SK-N-SH (cell line): ENCODE results near the gene C6orf15. TPM values are rescaled to one million over a fixed set of nuclear protein-coding genes. Genes with fewer than 3 reads are reported as not detected.

Source experiments
- CTCF ChIA-PET: fragments of 300-600, 350-600 bp; formaldehyde crosslinking; extraction: SDS; loops from one replicate; lab custom pipeline; 2021; lab: Yijun Ruan, JAX
- POLR2A ChIA-PET: fragments of 350-600 bp; sonication (Branson Sonifier 250); formaldehyde crosslinking; extraction: SDS; loops from one replicate; lab custom pipeline; 2020; ENCODE audit warnings: antibody characterized with exemption, inconsistent platforms; lab: Yijun Ruan, JAX
- DNase-seq: peaks from one replicate; pipeline ENCODE4 v3.0.0; 2012
- H2AFZ ChIP-seq: fragments of 200-600 bp; sonication (generic); 2 replicates; pipeline ENCODE4 v1.8.1; 2016; ENCODE audit warnings: antibody characterized with exemption, mild to moderate bottlenecking, low read depth
- H3F3A ChIP-seq: fragments of 200-600 bp; sonication (generic); replicated peaks from 2 replicates; pipeline ENCODE3; 2016; ENCODE audit warnings: antibody characterized with exemption, mild to moderate bottlenecking; ENCODE audit not compliant: insufficient read depth
- H3K27ac ChIP-seq, 2 experiments: fragments of 200-500 bp in 1 of 2; fragments of 200-600 bp in 1 of 2; sonication (Bioruptor generic) in 1 of 2; sonication (generic), shearing (Covaris generic) in 1 of 2; 2 replicates each; pipeline versions ENCODE4 v1.5.1 to v1.6.1; 2014 to 2016; ENCODE audit warnings: low read depth in 2 of 2, inconsistent platforms in 1 of 2, low read length in 1 of 2, mild to moderate bottlenecking in 1 of 2, mixed read lengths in 1 of 2
- H3K27me3 ChIP-seq: fragments of 200-600 bp; sonication (generic), shearing (Covaris generic); 2 replicates; pipeline ENCODE4 v1.6.1; 2016; ENCODE audit warnings: mixed run types; ENCODE audit not compliant: insufficient read depth
- H3K36me3 ChIP-seq, 2 experiments: fragments of 200-500 bp in 1 of 2; fragments of 200-600 bp in 1 of 2; sonication (Bioruptor generic) in 1 of 2; sonication (generic) in 1 of 2; replicated peaks in 1 of 2; 2 replicates each; pipeline versions ENCODE3 to v1.5.1; 2014 to 2016; ENCODE audit warnings: low read length in 1 of 2, mild to moderate bottlenecking in 1 of 2; ENCODE audit not compliant: insufficient read depth in 2 of 2, control insufficient read depth in 1 of 2
- H3K4me1 ChIP-seq, 2 experiments: fragments of 200-500 bp in 1 of 2; fragments of 200-600 bp in 1 of 2; sonication (Bioruptor generic) in 1 of 2; sonication (generic), shearing (Covaris generic) in 1 of 2; 2 replicates each; pipeline versions ENCODE4 v1.5.1 to v1.6.1; 2014 to 2016; ENCODE audit warnings: low read depth in 1 of 2, low read length in 1 of 2, mixed run types in 1 of 2; ENCODE audit not compliant: insufficient read depth in 2 of 2, control insufficient read depth in 1 of 2
- H3K4me2 ChIP-seq: fragments of 200-600 bp; sonication (generic), shearing (Covaris generic); 2 replicates; pipeline ENCODE4 v1.6.1; 2017; ENCODE audit warnings: mixed run types
- H3K4me3 ChIP-seq, 2 experiments: fragments of 200-500 bp in 1 of 2; fragments of 200-600 bp in 1 of 2; sonication (Bioruptor generic) in 1 of 2; sonication (generic), shearing (Covaris generic) in 1 of 2; 2 replicates each; pipeline versions ENCODE4 v1.5.1 to v1.8.1; 2014 to 2016; ENCODE audit warnings: low read depth in 2 of 2, inconsistent platforms in 1 of 2, low read length in 1 of 2, mild to moderate bottlenecking in 1 of 2, mixed read lengths in 1 of 2, moderate library complexity in 1 of 2
- H3K79me2 ChIP-seq: fragments of 200-600 bp; sonication (generic); 2 replicates; pipeline ENCODE4 v1.8.1; 2017; ENCODE audit warnings: mild to moderate bottlenecking; ENCODE audit not compliant: insufficient read depth
- H3K9ac ChIP-seq: fragments of 200-600 bp; sonication (generic); 2 replicates; pipeline ENCODE4 v1.6.1; 2017; ENCODE audit warnings: mixed run types
- H3K9me2 ChIP-seq: fragments of 200-600 bp; sonication (generic); 2 replicates; pipeline ENCODE4 v1.6.1; 2017; ENCODE audit warnings: mixed run types
- H3K9me3 ChIP-seq: fragments of 200-600 bp; sonication (generic); 2 replicates; pipeline ENCODE4 v1.6.1; 2017; ENCODE audit warnings: mixed run types, mild to moderate bottlenecking, moderate library complexity
- H4K20me1 ChIP-seq: fragments of 200-600 bp; sonication (generic); 2 replicates; pipeline ENCODE4 v1.6.1; 2017; ENCODE audit warnings: mild to moderate bottlenecking, mixed run types; ENCODE audit not compliant: insufficient read depth
- ELF1 ChIP-seq: IDR thresholded peaks from 2 replicates; pipeline ENCODE4 v1.4.0; 2012
- GATA2 ChIP-seq: sonication (generic); formaldehyde crosslinking; IDR thresholded peaks from 2 replicates; pipeline ENCODE4 v1.5.0; 2020; ENCODE audit warnings: mild to moderate bottlenecking, missing genetic modification reagents
- MEF2A ChIP-seq: IDR thresholded peaks from 2 replicates; pipeline ENCODE4 v1.4.0; 2012; ENCODE audit warnings: low read depth, borderline replicate concordance
- MXI1 ChIP-seq: IDR thresholded peaks from 2 replicates; pipeline ENCODE4 v1.6.1; 2012; ENCODE audit warnings: mild to moderate bottlenecking, low read depth, low read length, improper control_type of control experiment
- RAD21 ChIP-seq: IDR thresholded peaks from 2 replicates; pipeline ENCODE4 v1.6.1; 2012; ENCODE audit warnings: mild to moderate bottlenecking, low read length
- RCOR1 ChIP-seq: fragments of 150-350 bp; IDR thresholded peaks from 2 replicates; pipeline ENCODE4 v1.6.1; 2017; ENCODE audit warnings: antibody characterized with exemption, low read length
- SMC3 ChIP-seq: IDR thresholded peaks from 2 replicates; pipeline ENCODE4 v1.6.1; 2012; ENCODE audit warnings: low read depth, low read length, improper control_type of control experiment
- TAF1 ChIP-seq: IDR thresholded peaks from 2 replicates; pipeline ENCODE4 v1.6.1; 2012; ENCODE audit warnings: low read depth, mild to moderate bottlenecking, low read length, moderate library complexity, borderline replicate concordance
- TCF12 ChIP-seq: IDR thresholded peaks from 2 replicates; pipeline ENCODE4 v1.4.0; 2012
- WGBS: methylation state at CpG from one replicate; pipeline ENCODE4 v1.1.6; 2017; ENCODE audit warnings: low lambda C conversion rate; 5-methylcytosine and 5-hydroxymethylcytosine counted together
- polyA plus RNA-seq, 3 experiments: library from polyadenylated mRNA; depleted of rRNA; stranded (reverse); fragments of >200 nt; gene quantifications; 2 replicates each; pipeline ENCODE4 v1.2.3, GENCODE V29; 2012
- TF ChIP-seq, protein P1 (sequence below): fragments of 200-600 bp; sonication (generic); IDR thresholded peaks from 2 replicates; pipeline ENCODE4 v1.6.1; 2017; ENCODE audit warnings: antibody characterized with exemption, mild to moderate bottlenecking, moderate library complexity
- TF ChIP-seq, protein P2 (sequence below): IDR thresholded peaks from 2 replicates; pipeline ENCODE4 v1.6.1; 2012; ENCODE audit warnings: mild to moderate bottlenecking, low read depth, low read length, moderate library complexity
- TF ChIP-seq, protein P3 (sequence below): IDR thresholded peaks from 2 replicates; pipeline ENCODE4 v1.4.0; 2012; ENCODE audit warnings: low read depth, borderline replicate concordance
- TF ChIP-seq, protein P4 (sequence below): fragments of 150-350 bp; IDR thresholded peaks from 2 replicates; pipeline ENCODE4 v1.6.1; 2016; ENCODE audit warnings: mild to moderate bottlenecking, low read depth, low read length

The C6orf15 gene
- polyA plus RNA-seq, 1 of the 3 experiments (the other 2 are of a cell fraction): not detected

DNA sequence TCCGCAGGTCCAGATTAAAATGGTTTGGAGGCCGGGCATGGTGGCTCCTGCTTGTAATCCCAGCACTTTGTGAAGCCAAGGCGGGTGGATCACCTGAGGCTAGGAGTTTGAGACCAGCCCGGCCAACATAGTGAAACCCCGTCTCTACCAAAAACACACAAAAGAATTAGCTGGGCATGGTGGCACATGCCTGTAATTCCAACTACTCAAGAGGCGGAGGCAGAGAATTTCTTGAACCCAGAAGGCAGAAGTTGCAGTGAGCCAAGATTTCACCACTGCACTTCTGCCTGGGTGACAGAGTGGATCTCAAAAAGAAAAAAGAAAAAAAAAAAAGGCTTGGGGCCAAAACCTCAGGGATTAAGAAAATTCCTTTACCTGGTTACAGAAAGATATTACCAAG lies 30.5 kb downstream of the C6orf15 start:
- H4K20me1 ChIP-seq: no peaks in the 10 kb centered on the region
- H3K9me3 ChIP-seq: no peaks in the 10 kb centered on the region
- H3K4me3 ChIP-seq: no peak overlapping the region
- 88% methylated on average over 6 of the region's 6 CpGs for WGBS
- no peaks in the 10 kb centered on the region for H3K36me3 ChIP-seq
- TF ChIP-seq MEF2A (no peak), RCOR1 (no peak)
- TF ChIP-seq, all 33 proteins: peak for 0
- Histone ChIP-seq H3F3A (peaks cover 5% of the 10 kb centered on the region), H3K4me2 (no peak overlapping the region), H2AFZ (no peak overlapping the region), H3K27ac (no peak overlapping the region), H3K27me3 (no peaks in the 10 kb centered on the region), H3K79me2 (no peaks in the 10 kb centered on the region), H3K4me1 (peaks cover 3 to 6% of the 10 kb centered on the region in 2 experiments; a peak in 2 of 4 replicates), H3K9ac (no peak overlapping the region), H3K9me2 (no peaks in the 10 kb centered on the region)
- POLR2A ChIA-PET: no interaction called here
- CTCF ChIA-PET: interaction anchor here (0.6 to 5.9 kb wide), 6 partner anchors 10 to 254 kb away, joined by 3 to 86 read pairs (median 3); partner anchors contain the start of gene VARS2
- DNase-seq: no peak

DNA sequence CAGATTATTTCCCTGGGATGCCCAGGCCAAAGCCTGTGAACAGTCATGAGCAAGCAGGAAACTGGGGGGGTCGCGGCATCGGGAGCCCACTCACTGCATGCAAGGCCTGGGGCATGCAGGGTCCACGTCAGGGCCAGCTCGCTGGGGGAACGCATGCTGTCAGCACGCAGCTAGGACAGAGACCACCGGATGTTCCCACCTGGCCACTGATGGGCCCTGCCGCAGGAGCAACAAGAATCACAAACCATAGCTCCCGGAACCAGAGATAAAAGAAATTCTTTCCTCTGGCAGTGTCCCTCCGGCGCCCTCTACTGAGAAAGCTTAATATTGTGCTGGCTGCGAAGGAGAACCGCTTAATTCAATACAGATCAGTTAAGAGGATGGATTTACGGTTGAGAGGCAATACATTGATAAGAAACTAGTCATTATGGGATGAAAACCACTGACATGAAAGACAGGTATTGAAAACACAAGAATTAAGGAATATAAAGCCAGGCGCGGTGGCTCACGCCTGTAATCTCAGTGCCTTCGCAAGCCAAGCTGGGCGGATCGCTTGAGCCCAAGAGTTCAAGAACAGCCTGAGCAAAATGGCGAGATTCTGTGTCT lies 32.6 kb downstream of the C6orf15 start:
- Histone ChIP-seq H3K4me2 (peak overlapping the region; percentile 35; the same call in 1 of the 2 replicates), H3K9me2 (no peaks in the 10 kb centered on the region), H3K4me1 (peaks cover 0 to 3% of the 10 kb centered on the region in 2 experiments; a peak in 1 of 4 replicates), H3K9me3 (no peaks in the 10 kb centered on the region), H3K27ac (no peak overlapping the region), H3F3A (peaks cover 3% of the 10 kb centered on the region), H3K4me3 (peak overlapping the region in 1 of 2 experiments; percentile 21; a peak in 2 of 4 replicates), H4K20me1 (no peaks in the 10 kb centered on the region), H2AFZ (peak overlapping the region; percentile 54), H3K79me2 (no peaks in the 10 kb centered on the region), H3K9ac (no peak overlapping the region), H3K27me3 (no peaks in the 10 kb centered on the region), H3K36me3 (no peaks in the 10 kb centered on the region)
- ChIA-PET CTCF (interaction anchor here (0.5 to 5.9 kb wide), 49 partner anchors 8 to 598 kb away, joined by 3 to 86 read pairs (median 4); partner anchors contain the start of genes GTF2H4, MUCL3 and VARS2), POLR2A (interaction anchor here (0.9 kb wide), 1 partner anchor 166 kb away, joined by 4 read pairs; the partner anchor contains the start of gene VARS2)
- TF ChIP-seq RAD21: peak; percentile 72
- TF ChIP-seq TAF1: peak; percentile 47; the same call in 1 of the 2 replicates
- peak; percentile 29; the same call in 1 of the 2 replicates for TF ChIP-seq TCF12
- TF ChIP-seq ELF1: no peak
- TF ChIP-seq SMC3: peak; percentile 61
- TF ChIP-seq, protein P1, sequence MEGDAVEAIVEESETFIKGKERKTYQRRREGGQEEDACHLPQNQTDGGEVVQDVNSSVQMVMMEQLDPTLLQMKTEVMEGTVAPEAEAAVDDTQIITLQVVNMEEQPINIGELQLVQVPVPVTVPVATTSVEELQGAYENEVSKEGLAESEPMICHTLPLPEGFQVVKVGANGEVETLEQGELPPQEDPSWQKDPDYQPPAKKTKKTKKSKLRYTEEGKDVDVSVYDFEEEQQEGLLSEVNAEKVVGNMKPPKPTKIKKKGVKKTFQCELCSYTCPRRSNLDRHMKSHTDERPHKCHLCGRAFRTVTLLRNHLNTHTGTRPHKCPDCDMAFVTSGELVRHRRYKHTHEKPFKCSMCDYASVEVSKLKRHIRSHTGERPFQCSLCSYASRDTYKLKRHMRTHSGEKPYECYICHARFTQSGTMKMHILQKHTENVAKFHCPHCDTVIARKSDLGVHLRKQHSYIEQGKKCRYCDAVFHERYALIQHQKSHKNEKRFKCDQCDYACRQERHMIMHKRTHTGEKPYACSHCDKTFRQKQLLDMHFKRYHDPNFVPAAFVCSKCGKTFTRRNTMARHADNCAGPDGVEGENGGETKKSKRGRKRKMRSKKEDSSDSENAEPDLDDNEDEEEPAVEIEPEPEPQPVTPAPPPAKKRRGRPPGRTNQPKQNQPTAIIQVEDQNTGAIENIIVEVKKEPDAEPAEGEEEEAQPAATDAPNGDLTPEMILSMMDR: peak; percentile 89
- TF ChIP-seq, protein P2, sequence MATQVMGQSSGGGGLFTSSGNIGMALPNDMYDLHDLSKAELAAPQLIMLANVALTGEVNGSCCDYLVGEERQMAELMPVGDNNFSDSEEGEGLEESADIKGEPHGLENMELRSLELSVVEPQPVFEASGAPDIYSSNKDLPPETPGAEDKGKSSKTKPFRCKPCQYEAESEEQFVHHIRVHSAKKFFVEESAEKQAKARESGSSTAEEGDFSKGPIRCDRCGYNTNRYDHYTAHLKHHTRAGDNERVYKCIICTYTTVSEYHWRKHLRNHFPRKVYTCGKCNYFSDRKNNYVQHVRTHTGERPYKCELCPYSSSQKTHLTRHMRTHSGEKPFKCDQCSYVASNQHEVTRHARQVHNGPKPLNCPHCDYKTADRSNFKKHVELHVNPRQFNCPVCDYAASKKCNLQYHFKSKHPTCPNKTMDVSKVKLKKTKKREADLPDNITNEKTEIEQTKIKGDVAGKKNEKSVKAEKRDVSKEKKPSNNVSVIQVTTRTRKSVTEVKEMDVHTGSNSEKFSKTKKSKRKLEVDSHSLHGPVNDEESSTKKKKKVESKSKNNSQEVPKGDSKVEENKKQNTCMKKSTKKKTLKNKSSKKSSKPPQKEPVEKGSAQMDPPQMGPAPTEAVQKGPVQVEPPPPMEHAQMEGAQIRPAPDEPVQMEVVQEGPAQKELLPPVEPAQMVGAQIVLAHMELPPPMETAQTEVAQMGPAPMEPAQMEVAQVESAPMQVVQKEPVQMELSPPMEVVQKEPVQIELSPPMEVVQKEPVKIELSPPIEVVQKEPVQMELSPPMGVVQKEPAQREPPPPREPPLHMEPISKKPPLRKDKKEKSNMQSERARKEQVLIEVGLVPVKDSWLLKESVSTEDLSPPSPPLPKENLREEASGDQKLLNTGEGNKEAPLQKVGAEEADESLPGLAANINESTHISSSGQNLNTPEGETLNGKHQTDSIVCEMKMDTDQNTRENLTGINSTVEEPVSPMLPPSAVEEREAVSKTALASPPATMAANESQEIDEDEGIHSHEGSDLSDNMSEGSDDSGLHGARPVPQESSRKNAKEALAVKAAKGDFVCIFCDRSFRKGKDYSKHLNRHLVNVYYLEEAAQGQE: no peak
- no peak; the same call in 1 of the 2 replicates for TF ChIP-seq MXI1
- no peak for TF ChIP-seq GATA2 (CRISPR knock-in tag)
- TF ChIP-seq, protein P3, sequence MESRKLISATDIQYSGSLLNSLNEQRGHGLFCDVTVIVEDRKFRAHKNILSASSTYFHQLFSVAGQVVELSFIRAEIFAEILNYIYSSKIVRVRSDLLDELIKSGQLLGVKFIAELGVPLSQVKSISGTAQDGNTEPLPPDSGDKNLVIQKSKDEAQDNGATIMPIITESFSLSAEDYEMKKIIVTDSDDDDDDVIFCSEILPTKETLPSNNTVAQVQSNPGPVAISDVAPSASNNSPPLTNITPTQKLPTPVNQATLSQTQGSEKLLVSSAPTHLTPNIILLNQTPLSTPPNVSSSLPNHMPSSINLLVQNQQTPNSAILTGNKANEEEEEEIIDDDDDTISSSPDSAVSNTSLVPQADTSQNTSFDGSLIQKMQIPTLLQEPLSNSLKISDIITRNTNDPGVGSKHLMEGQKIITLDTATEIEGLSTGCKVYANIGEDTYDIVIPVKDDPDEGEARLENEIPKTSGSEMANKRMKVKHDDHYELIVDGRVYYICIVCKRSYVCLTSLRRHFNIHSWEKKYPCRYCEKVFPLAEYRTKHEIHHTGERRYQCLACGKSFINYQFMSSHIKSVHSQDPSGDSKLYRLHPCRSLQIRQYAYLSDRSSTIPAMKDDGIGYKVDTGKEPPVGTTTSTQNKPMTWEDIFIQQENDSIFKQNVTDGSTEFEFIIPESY: no peak
- TF ChIP-seq, protein P4, sequence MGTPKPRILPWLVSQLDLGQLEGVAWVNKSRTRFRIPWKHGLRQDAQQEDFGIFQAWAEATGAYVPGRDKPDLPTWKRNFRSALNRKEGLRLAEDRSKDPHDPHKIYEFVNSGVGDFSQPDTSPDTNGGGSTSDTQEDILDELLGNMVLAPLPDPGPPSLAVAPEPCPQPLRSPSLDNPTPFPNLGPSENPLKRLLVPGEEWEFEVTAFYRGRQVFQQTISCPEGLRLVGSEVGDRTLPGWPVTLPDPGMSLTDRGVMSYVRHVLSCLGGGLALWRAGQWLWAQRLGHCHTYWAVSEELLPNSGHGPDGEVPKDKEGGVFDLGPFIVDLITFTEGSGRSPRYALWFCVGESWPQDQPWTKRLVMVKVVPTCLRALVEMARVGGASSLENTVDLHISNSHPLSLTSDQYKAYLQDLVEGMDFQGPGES: no peak
- 22% methylated on average over 20 of the region's 22 CpGs for WGBS
- DNase-seq: peak; percentile 62
